ENCODE data around the gene CEP152. TPM values are rescaled to one million over a fixed set of nuclear protein-coding genes. Genes with fewer than 3 reads are reported as not detected.

Gene CEP152
- total and polyA plus RNA-seq, 2 experiments from 2014 or later, result 14.6 to 30.5 TPM

- Mint-ChIP-seq H3K27me3 (ENCODE audit: insufficient read depth, low read depth, poor library complexity) (no peaks in the 10 kb centered on the region), H3K4me3 (no peak overlapping the region), H3K9me3 (no peaks in the 10 kb centered on the region), H3K36me3 (ENCODE audit: low read depth) (no peaks in the 10 kb centered on the region), H3K27ac (no peak overlapping the region), H3K4me1 (no peaks in the 10 kb centered on the region; the same call in 2 of the 3 replicates)
- Histone ChIP-seq H3K79me2 (replicated peaks; ENCODE audit: insufficient read depth) (no peaks in the 10 kb centered on the region), H3F3A (replicated peaks; ENCODE audit: low read depth) (no peaks in the 10 kb centered on the region), H3K4me1 (ENCODE audit: insufficient read depth) (no peaks in the 10 kb centered on the region), H3K9me2 (ENCODE audit: insufficient read depth) (no peaks in the 10 kb centered on the region; the same call in 1 of the 2 replicates), H3K4me3 (no peak overlapping the region), H3K36me3 (ENCODE audit: insufficient read depth) (no peaks in the 10 kb centered on the region), H3K4me2 (no peak overlapping the region), H3K27ac (ENCODE audit: low read depth) (no peak overlapping the region), H3K27me3 (ENCODE audit: insufficient read depth) (no peaks in the 10 kb centered on the region), H4K20me1 (replicated peaks; ENCODE audit: insufficient read depth) (no peaks in the 10 kb centered on the region), H2AFZ (no peak overlapping the region)
- TF ChIP-seq ZNF114 (CRISPR knock-in tag; IDR thresholded peaks at IDR 0.05) (no peak), ZNF331 (CRISPR knock-in tag; IDR thresholded peaks at IDR 0.05; ENCODE audit: low read depth) (no peak)
- DNase-seq (ENCODE audit: low spot score), result no peak
- no peak for ATAC-seq
Measured at GRCh38 chr15:48832648-48833047, 21.8 kb upstream of the CEP152 start.

DNA sequence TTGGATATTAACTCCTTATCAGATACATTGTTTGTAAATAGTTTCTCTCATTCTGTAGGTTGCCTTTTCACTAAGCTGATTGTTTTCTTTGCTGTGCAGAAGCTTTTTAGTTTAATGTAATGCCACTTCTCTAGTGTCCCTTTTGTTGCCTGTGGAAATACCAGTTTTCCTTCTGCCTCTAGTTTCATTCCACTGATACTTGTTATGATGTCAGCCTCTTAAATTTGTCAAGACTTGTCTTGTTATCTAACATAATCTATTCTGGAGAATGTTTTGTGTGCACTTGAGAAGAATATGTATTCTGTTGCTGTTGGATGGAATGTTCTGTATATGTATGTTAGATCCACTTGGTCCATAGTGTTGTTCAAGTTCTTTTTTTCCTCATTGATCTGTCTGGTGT lies 18.0 kb upstream of the CEP152 start:
- no peak overlapping the region for H3K4me2 ChIP-seq
- no peaks in the 10 kb centered on the region for H3K79me2 ChIP-seq (replicated peaks; ENCODE audit: insufficient read depth)
- no peaks in the 10 kb centered on the region for H3K36me3 ChIP-seq (ENCODE audit: insufficient read depth)
- no peaks in the 10 kb centered on the region for H3F3A ChIP-seq (replicated peaks; ENCODE audit: low read depth)
- H3K4me3 ChIP-seq, result no peak overlapping the region
- DNase-seq (ENCODE audit: low spot score) (no peak), ATAC-seq (no peak)
- no peaks in the 10 kb centered on the region for H3K4me1 ChIP-seq (ENCODE audit: insufficient read depth)
- H3K36me3 Mint-ChIP-seq (ENCODE audit: low read depth), result no peaks in the 10 kb centered on the region
- H3K27me3 Mint-ChIP-seq (ENCODE audit: insufficient read depth, low read depth, poor library complexity), result no peaks in the 10 kb centered on the region
- H3K27ac Mint-ChIP-seq, result no peak overlapping the region
- H3K27ac ChIP-seq (ENCODE audit: low read depth), result no peak overlapping the region
- no peaks in the 10 kb centered on the region; the same call in 1 of the 3 replicates for H3K4me1 Mint-ChIP-seq
- no peaks in the 10 kb centered on the region; the same call in 1 of the 2 replicates for H3K9me2 ChIP-seq (ENCODE audit: insufficient read depth)
- H4K20me1 ChIP-seq (replicated peaks; ENCODE audit: insufficient read depth), result no peaks in the 10 kb centered on the region
- H2AFZ ChIP-seq, result no peak overlapping the region
- no peaks in the 10 kb centered on the region for H3K27me3 ChIP-seq (ENCODE audit: insufficient read depth)
- no peak overlapping the region for H3K4me3 Mint-ChIP-seq
- H3K9me3 Mint-ChIP-seq, result no peaks in the 10 kb centered on the region
- TF ChIP-seq ZNF114 (CRISPR knock-in tag; IDR thresholded peaks at IDR 0.05) (no peak), EZH2 (IDR thresholded peaks at IDR 0.05; ENCODE audit: low read depth, unreplicated experiment) (no peak), STAT1 (IDR thresholded peaks at IDR 0.05; ENCODE audit: unreplicated experiment) (no peak), NANOG (IDR thresholded peaks at IDR 0.05; ENCODE audit: borderline replicate concordance) (no peak), ETS1 (IDR thresholded peaks at IDR 0.05) (no peak), POLR2AphosphoS5 (IDR thresholded peaks at IDR 0.05; ENCODE audit: low read depth) (no peak)
- TF ChIP-seq, protein P1, sequence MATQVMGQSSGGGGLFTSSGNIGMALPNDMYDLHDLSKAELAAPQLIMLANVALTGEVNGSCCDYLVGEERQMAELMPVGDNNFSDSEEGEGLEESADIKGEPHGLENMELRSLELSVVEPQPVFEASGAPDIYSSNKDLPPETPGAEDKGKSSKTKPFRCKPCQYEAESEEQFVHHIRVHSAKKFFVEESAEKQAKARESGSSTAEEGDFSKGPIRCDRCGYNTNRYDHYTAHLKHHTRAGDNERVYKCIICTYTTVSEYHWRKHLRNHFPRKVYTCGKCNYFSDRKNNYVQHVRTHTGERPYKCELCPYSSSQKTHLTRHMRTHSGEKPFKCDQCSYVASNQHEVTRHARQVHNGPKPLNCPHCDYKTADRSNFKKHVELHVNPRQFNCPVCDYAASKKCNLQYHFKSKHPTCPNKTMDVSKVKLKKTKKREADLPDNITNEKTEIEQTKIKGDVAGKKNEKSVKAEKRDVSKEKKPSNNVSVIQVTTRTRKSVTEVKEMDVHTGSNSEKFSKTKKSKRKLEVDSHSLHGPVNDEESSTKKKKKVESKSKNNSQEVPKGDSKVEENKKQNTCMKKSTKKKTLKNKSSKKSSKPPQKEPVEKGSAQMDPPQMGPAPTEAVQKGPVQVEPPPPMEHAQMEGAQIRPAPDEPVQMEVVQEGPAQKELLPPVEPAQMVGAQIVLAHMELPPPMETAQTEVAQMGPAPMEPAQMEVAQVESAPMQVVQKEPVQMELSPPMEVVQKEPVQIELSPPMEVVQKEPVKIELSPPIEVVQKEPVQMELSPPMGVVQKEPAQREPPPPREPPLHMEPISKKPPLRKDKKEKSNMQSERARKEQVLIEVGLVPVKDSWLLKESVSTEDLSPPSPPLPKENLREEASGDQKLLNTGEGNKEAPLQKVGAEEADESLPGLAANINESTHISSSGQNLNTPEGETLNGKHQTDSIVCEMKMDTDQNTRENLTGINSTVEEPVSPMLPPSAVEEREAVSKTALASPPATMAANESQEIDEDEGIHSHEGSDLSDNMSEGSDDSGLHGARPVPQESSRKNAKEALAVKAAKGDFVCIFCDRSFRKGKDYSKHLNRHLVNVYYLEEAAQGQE (IDR thresholded peaks at IDR 0.05; ENCODE audit: unreplicated experiment), result no peak
- TF ChIP-seq, protein P2, sequence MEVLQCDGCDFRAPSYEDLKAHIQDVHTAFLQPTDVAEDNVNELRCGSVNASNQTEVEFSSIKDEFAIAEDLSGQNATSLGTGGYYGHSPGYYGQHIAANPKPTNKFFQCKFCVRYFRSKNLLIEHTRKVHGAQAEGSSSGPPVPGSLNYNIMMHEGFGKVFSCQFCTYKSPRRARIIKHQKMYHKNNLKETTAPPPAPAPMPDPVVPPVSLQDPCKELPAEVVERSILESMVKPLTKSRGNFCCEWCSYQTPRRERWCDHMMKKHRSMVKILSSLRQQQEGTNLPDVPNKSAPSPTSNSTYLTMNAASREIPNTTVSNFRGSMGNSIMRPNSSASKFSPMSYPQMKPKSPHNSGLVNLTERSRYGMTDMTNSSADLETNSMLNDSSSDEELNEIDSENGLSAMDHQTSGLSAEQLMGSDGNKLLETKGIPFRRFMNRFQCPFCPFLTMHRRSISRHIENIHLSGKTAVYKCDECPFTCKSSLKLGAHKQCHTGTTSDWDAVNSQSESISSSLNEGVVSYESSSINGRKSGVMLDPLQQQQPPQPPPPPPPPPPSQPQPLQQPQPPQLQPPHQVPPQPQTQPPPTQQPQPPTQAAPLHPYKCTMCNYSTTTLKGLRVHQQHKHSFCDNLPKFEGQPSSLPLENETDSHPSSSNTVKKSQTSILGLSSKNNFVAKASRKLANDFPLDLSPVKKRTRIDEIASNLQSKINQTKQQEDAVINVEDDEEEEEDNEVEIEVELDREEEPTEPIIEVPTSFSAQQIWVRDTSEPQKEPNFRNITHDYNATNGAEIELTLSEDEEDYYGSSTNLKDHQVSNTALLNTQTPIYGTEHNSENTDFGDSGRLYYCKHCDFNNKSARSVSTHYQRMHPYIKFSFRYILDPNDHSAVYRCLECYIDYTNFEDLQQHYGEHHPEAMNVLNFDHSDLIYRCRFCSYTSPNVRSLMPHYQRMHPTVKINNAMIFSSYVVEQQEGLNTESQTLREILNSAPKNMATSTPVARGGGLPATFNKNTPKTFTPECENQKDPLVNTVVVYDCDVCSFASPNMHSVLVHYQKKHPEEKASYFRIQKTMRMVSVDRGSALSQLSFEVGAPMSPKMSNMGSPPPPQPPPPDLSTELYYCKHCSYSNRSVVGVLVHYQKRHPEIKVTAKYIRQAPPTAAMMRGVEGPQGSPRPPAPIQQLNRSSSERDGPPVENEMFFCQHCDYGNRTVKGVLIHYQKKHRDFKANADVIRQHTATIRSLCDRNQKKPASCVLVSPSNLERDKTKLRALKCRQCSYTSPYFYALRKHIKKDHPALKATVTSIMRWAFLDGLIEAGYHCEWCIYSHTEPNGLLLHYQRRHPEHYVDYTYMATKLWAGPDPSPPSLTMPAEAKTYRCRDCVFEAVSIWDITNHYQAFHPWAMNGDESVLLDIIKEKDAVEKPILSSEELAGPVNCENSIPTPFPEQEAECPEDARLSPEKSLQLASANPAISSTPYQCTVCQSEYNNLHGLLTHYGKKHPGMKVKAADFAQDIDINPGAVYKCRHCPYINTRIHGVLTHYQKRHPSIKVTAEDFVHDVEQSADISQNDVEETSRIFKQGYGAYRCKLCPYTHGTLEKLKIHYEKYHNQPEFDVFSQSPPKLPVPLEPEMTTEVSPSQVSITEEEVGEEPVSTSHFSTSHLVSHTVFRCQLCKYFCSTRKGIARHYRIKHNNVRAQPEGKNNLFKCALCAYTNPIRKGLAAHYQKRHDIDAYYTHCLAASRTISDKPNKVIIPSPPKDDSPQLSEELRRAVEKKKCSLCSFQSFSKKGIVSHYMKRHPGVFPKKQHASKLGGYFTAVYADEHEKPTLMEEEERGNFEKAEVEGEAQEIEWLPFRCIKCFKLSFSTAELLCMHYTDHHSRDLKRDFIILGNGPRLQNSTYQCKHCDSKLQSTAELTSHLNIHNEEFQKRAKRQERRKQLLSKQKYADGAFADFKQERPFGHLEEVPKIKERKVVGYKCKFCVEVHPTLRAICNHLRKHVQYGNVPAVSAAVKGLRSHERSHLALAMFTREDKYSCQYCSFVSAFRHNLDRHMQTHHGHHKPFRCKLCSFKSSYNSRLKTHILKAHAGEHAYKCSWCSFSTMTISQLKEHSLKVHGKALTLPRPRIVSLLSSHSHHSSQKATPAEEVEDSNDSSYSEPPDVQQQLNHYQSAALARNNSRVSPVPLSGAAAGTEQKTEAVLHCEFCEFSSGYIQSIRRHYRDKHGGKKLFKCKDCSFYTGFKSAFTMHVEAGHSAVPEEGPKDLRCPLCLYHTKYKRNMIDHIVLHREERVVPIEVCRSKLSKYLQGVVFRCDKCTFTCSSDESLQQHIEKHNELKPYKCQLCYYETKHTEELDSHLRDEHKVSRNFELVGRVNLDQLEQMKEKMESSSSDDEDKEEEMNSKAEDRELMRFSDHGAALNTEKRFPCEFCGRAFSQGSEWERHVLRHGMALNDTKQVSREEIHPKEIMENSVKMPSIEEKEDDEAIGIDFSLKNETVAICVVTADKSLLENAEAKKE (CRISPR knock-in tag; IDR thresholded peaks at IDR 0.05), result no peak
- TF ChIP-seq, protein P3, sequence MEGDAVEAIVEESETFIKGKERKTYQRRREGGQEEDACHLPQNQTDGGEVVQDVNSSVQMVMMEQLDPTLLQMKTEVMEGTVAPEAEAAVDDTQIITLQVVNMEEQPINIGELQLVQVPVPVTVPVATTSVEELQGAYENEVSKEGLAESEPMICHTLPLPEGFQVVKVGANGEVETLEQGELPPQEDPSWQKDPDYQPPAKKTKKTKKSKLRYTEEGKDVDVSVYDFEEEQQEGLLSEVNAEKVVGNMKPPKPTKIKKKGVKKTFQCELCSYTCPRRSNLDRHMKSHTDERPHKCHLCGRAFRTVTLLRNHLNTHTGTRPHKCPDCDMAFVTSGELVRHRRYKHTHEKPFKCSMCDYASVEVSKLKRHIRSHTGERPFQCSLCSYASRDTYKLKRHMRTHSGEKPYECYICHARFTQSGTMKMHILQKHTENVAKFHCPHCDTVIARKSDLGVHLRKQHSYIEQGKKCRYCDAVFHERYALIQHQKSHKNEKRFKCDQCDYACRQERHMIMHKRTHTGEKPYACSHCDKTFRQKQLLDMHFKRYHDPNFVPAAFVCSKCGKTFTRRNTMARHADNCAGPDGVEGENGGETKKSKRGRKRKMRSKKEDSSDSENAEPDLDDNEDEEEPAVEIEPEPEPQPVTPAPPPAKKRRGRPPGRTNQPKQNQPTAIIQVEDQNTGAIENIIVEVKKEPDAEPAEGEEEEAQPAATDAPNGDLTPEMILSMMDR (conservative IDR thresholded peaks at IDR 0.05; ENCODE audit: low read depth in 2 of 2), result no peak

Data from GM23338 (cell line).